AG09319 (cell line): ENCODE results near the gene LEF1.
A peak's percentile ranks its signal among the peaks of the same experiment; 100 is the strongest.

ENCODE experiments used
- DNase-seq: peaks from one replicate; pipeline ENCODE4 v3.0.0-alpha.2; 2010; ENCODE audit warnings: low read depth; ENCODE audit errors: extremely low read depth
- TF ChIP-seq, protein P1 (sequence below): IDR thresholded peaks from 2 replicates; pipeline ENCODE4 v1.5.1; 2011; ENCODE audit warnings: low read depth, mild to moderate bottlenecking, inconsistent platforms, low read length, moderate library complexity

Gene LEF1

DNA sequence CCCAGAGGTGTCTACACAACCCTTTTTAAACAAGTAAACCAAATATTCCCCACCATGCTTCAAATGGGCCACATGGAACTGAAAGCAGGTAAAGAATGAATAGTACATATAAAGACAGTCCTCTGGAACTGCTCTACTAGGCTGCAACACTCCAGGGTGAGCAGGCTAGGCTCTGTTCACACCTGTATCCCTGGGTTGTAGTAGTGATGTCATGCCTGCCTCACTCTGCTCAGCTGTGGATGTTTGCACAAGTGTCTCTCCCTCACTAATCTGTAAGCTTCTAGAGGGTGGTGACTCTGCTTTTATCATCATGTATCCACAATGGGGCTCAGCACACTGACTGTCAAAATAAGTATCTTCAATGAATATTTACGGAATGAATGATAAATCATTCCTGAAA, 20.4 kb downstream of the LEF1 start:
- TF ChIP-seq, protein P1, sequence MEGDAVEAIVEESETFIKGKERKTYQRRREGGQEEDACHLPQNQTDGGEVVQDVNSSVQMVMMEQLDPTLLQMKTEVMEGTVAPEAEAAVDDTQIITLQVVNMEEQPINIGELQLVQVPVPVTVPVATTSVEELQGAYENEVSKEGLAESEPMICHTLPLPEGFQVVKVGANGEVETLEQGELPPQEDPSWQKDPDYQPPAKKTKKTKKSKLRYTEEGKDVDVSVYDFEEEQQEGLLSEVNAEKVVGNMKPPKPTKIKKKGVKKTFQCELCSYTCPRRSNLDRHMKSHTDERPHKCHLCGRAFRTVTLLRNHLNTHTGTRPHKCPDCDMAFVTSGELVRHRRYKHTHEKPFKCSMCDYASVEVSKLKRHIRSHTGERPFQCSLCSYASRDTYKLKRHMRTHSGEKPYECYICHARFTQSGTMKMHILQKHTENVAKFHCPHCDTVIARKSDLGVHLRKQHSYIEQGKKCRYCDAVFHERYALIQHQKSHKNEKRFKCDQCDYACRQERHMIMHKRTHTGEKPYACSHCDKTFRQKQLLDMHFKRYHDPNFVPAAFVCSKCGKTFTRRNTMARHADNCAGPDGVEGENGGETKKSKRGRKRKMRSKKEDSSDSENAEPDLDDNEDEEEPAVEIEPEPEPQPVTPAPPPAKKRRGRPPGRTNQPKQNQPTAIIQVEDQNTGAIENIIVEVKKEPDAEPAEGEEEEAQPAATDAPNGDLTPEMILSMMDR = no peak
- no peak for DNase-seq

GRCh38 chr4:108146819-108147218, 21.9 kb downstream of the LEF1 start:
- TF ChIP-seq, protein P1 = no peak

DNA sequence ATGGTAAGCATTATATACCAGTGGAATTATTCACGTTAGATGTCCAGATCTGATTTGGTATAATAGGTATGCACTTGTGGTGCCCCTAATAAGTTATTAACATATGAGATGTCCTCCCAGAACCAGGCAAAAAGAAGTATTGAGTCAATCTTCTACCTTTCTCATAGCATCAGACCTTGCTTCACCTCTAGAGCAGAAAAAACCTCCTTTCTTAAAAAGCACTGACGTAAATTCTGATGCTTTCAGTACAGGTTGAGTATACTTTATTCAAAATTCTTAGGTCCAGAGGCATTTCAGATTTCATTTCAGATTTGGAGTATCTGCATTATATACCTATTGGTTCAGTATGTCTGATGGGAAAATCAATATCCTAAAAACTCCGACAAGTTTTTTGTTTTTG, 22.4 kb downstream of the LEF1 start:
- DNase-seq = no peak
- TF ChIP-seq, protein P1 = no peak

More at GRCh38 chr4:108146819-108147218, 21.9 kb downstream of the LEF1 start:
- DNase-seq = no peak

- TF ChIP-seq, protein P1 = no peak
- DNase-seq = no peak
These were observed 24.3 kb downstream of the LEF1 start for GRCh38 chr4:108144451-108144850.

GRCh38 chr4:108143515-108143914, 25.2 kb downstream of the LEF1 start:
- no peak for DNase-seq
- TF ChIP-seq, protein P1 = no peak

DNA sequence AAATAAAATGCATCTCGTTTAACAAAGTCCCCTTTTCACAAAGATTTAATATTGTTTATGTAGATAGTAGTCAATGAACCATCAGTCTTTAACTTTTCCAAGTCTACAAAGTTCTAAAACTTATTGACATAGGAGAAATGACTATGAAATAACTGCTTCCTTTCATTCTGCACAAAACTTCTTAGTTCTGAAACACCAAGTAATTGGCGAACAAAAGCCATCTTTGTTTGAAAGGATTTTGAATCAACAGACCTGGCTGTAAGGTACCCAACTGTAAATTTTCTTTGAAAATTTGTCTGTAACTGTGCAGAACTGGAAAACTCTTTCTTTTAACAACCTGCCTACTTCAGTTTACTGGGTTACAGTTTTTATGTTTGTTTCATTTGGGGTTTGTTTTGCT, 25.9 kb downstream of the LEF1 start:
- TF ChIP-seq, protein P1 = no peak

DNA sequence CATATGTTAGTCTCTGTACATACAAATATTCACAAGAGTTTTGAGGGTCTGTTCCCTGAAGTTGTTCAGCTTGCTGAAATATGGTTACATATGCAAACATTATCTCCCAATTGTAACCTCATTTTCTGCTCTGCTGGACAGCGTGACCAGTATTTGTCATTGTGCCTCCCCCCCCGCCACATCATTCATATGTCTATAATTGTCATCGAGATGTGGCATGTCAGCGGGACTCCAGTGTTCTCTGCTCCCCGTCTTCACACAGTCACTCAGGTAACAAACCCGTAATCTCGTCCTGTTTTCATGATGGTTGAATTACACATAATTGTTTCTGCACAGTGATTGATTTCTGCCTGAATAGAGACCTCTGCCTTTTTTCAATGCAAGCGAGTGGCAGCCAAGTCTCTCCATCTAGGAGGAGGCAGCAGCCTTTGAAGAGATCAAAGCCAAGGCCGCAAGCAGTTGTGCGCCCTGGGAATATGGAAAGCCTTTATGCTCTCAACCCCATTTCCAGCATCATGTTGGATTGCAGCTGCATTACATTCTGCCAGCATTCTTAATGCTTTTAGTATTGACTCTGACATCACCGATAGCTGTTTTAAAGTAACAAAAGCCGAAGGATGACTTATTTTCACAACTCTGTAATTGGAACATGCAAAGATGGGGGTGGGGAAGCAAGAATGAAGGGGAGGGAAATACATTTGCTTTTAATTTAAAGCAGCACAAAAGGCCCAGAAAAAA, 27.4 kb downstream of the LEF1 start:
- TF ChIP-seq, protein P1 = no peak
- DNase-seq = peak; percentile 3

More for the DNA sequence above, 25.9 kb downstream of the LEF1 start:
- DNase-seq = no peak
